PC-3 (cell line): ENCODE measurements around the gene CACNG5. TPM values are rescaled to one million over a fixed set of nuclear protein-coding genes. Genes with fewer than 3 reads are reported as not detected.

ENCODE experiments used
- ATAC-seq: fragments of 200-7000 bp; cut with Tn5 transposase; 2 replicates; pipeline ENCODE4 v1.9.1; 2020; ENCODE audit warnings: mild to moderate bottlenecking, moderate library complexity
- BruUV-seq: library from RNA; stranded (reverse); fragments of 400-500 nt; replicated peaks from 2 replicates; lab custom pipeline; 2021; lab: Mats Ljungman, UMichigan
- CTCF ChIA-PET: fragments of 300-600 bp; sonication (Branson Sonifier 250); formaldehyde crosslinking; loops from one replicate; lab custom pipeline; 2022; ENCODE audit warnings: antibody characterized with exemption; lab: Charles Lee
- POLR2A ChIA-PET: fragments of 300-600 bp; sonication (Branson Sonifier 250); formaldehyde crosslinking; loops from one replicate; lab custom pipeline; 2022; ENCODE audit warnings: antibody characterized with exemption; ENCODE audit not compliant: unreplicated experiment; lab: Charles Lee
- DNase-seq: peaks from one replicate; pipeline ENCODE4 v3.0.0-alpha.2; 2015
- H2AFZ ChIP-seq: fragments of 300-600 bp; sonication (generic); 2 replicates; pipeline ENCODE4 v1.6.0; 2016; ENCODE audit warnings: antibody characterized with exemption, low read length
- H3F3A ChIP-seq: fragments of 300-600 bp; sonication (generic); one replicate; pipeline ENCODE4 v1.6.0; 2017; ENCODE audit warnings: antibody characterized with exemption, low read length, control low read depth, mild to moderate bottlenecking; ENCODE audit not compliant: unreplicated experiment
- H3K27ac ChIP-seq: fragments of 300-600 bp; sonication (generic); 2 replicates; pipeline ENCODE4 v1.5.1; 2016; ENCODE audit warnings: mild to moderate bottlenecking, low read length
- H3K27me3 ChIP-seq: fragments of 300-600 bp; sonication (generic); 2 replicates; pipeline ENCODE4 v1.6.1; 2016; ENCODE audit warnings: low read length, mixed read lengths
- H3K36me3 ChIP-seq: fragments of 300-600 bp; sonication (generic); 2 replicates; pipeline ENCODE4 v1.6.1; 2016; ENCODE audit warnings: low read depth, mixed run types, low read length, mixed read lengths
- H3K4me1 ChIP-seq: fragments of 300-600 bp; sonication (generic); 2 replicates; pipeline ENCODE4 v1.5.1; 2016; ENCODE audit warnings: low read length; ENCODE audit not compliant: insufficient read depth
- H3K4me2 ChIP-seq: fragments of 300-600 bp; sonication (generic); 2 replicates; pipeline ENCODE4 v1.6.0; 2016; ENCODE audit warnings: low read length
- H3K4me3 ChIP-seq: fragments of 300-600 bp; sonication (generic); 2 replicates; pipeline ENCODE4 v1.5.1; 2016; ENCODE audit warnings: mild to moderate bottlenecking, low read length, mixed read lengths
- H3K79me2 ChIP-seq: fragments of 300-600 bp; sonication (generic); 2 replicates; pipeline ENCODE4 v1.6.1; 2017; ENCODE audit warnings: low read length, mixed read lengths
- H3K9ac ChIP-seq: fragments of 300-600 bp; sonication (generic); 2 replicates; pipeline ENCODE4 v1.6.0; 2016; ENCODE audit warnings: mild to moderate bottlenecking, low read length
- H3K9me2 ChIP-seq: fragments of 300-600 bp; sonication (generic); replicated peaks from 2 replicates; pipeline ENCODE4 v1.6.1; 2016; ENCODE audit warnings: mixed run types, low read length, mixed read lengths
- H3K9me3 ChIP-seq: fragments of 300-600 bp; sonication (generic); 2 replicates; pipeline ENCODE4 v1.6.1; 2016; ENCODE audit warnings: low read length, mixed read lengths
- H4K20me1 ChIP-seq: fragments of 300-600 bp; sonication (generic); 2 replicates; pipeline ENCODE4 v1.6.1; 2016; ENCODE audit warnings: low read length, mixed read lengths
- EZH2 ChIP-seq: fragments of 300-600 bp; sonication (generic); IDR thresholded peaks from one replicate; pipeline ENCODE4 v1.6.1; 2017; ENCODE audit warnings: antibody characterized with exemption, mild to moderate bottlenecking, low read length; ENCODE audit not compliant: unreplicated experiment
- EZH2phosphoT487 ChIP-seq: fragments of 300-600 bp; sonication (generic); IDR thresholded peaks from 2 replicates; pipeline ENCODE4 v1.6.1; 2018; ENCODE audit warnings: mild to moderate bottlenecking, antibody characterized with exemption, low read length, borderline replicate concordance
- intact Hi-C: fragments of 100-400 bp; cut with micrococcal nuclease; formaldehyde crosslinking; loops from 2 replicates; pipeline ENCODE4 v1.9.0; 2023
- total RNA-seq: library from RNA; depleted of rRNA; stranded (reverse); fragments of >200 nt; gene quantifications from 2 replicates; pipeline ENCODE4 v1.2.3, GENCODE V29; 2014
- TF ChIP-seq, protein P1 (sequence below): fragments of 300-600 bp; sonication (generic); conservative IDR thresholded peaks from 2 replicates; pipeline ENCODE4 v1.5.1; 2017; ENCODE audit warnings: antibody characterized with exemption, low read depth, mild to moderate bottlenecking, low read length

The CACNG5 gene
- total RNA-seq, 1 experiment from 2014 or later = not detected

DNA sequence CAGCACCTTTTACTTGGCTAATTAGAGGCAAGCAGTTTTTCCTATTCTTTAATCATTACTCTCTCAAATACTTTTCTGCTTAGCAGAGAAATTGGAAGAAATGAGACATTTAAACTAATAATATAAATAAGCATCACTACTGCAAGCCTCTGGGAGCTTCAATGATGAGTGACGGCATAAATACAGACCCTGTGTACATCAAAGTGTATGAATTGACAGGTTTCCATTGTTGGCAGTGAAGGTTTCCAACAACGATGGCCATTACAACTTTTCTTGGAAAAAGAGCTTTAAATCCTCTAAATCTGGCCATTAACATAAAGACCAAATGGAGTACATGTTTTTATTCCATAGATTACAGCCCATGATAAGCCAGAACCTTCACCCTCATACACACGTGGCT, 39.4 kb upstream of the CACNG5 start:
- H3K27me3 ChIP-seq = no peaks in the 10 kb centered on the region
- no peaks in the 10 kb centered on the region for H3F3A ChIP-seq
- no peak overlapping the region for H3K4me3 ChIP-seq
- no peaks in the 10 kb centered on the region for H3K79me2 ChIP-seq
- H3K9me3 ChIP-seq = no peaks in the 10 kb centered on the region
- ATAC-seq (no peak), DNase-seq (no peak)
- peaks cover 6% of the 10 kb centered on the region; the same call in 1 of the 2 replicates for H3K36me3 ChIP-seq
- H2AFZ ChIP-seq = no peak overlapping the region
- H3K9me2 ChIP-seq = no peaks in the 10 kb centered on the region
- H3K4me2 ChIP-seq = no peak overlapping the region
- no peaks in the 10 kb centered on the region for H4K20me1 ChIP-seq
- no peak overlapping the region for H3K27ac ChIP-seq
- no TSS peak for BruUV-seq
- no peaks in the 10 kb centered on the region for H3K4me1 ChIP-seq
- intact Hi-C loops = no loop called here
- CTCF ChIA-PET = no interaction called here
- H3K9ac ChIP-seq = no peak overlapping the region
- TF ChIP-seq EZH2phosphoT487 (no peak), EZH2 (no peak)
- TF ChIP-seq, protein P1, sequence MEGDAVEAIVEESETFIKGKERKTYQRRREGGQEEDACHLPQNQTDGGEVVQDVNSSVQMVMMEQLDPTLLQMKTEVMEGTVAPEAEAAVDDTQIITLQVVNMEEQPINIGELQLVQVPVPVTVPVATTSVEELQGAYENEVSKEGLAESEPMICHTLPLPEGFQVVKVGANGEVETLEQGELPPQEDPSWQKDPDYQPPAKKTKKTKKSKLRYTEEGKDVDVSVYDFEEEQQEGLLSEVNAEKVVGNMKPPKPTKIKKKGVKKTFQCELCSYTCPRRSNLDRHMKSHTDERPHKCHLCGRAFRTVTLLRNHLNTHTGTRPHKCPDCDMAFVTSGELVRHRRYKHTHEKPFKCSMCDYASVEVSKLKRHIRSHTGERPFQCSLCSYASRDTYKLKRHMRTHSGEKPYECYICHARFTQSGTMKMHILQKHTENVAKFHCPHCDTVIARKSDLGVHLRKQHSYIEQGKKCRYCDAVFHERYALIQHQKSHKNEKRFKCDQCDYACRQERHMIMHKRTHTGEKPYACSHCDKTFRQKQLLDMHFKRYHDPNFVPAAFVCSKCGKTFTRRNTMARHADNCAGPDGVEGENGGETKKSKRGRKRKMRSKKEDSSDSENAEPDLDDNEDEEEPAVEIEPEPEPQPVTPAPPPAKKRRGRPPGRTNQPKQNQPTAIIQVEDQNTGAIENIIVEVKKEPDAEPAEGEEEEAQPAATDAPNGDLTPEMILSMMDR = no peak
- POLR2A ChIA-PET = no interaction called here

DNA sequence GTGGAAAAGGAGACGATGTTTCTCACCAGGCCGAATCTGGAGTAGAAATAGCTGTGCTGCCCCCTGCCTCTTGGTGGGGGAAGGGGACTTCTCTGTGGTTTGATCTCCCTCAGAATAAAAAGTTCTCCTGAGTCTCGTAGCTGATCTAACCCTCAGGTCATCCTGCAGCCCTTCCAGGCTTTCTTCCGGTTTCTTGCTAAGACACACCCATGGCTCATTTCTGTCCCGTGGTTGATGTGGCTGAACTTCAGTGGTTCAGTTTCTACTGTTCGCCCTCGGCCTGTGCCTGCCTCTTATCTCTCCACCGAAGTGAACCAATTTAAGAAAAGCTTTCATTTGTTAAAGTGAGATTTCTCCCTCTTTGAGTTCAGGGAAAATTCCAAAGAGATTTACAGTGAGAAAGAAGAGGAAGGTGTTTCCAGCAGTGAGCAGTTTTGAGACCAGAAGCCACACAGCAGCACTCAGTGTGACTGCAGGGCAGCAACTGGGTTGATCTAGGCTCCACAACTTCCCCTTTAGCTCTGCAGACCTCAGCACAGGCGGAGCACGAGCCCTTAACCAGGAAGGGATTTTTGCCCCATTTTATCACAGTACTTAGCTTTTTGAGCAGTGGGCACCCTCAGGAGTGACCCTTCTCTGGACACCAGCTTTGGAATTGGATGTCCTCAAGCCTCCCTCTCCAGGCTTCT, 34.9 kb upstream of the CACNG5 start:
- Histone ChIP-seq H3K4me2 (no peak overlapping the region), H3K27me3 (no peaks in the 10 kb centered on the region), H3K4me3 (no peak overlapping the region), H3F3A (no peaks in the 10 kb centered on the region), H2AFZ (no peak overlapping the region), H3K36me3 (peaks cover 6% of the 10 kb centered on the region; the same call in 1 of the 2 replicates), H3K4me1 (no peaks in the 10 kb centered on the region), H3K9me2 (no peaks in the 10 kb centered on the region), H3K9me3 (no peaks in the 10 kb centered on the region), H3K27ac (no peak overlapping the region), H3K79me2 (no peaks in the 10 kb centered on the region), H4K20me1 (no peaks in the 10 kb centered on the region), H3K9ac (no peak overlapping the region)
- ChIA-PET POLR2A (no interaction called here), CTCF (no interaction called here)
- no TSS peak for BruUV-seq
- intact Hi-C loops = no loop called here
- DNase-seq = no peak
- TF ChIP-seq EZH2phosphoT487 (no peak), EZH2 (no peak)
- TF ChIP-seq, protein P1 = no peak
- no peak for ATAC-seq

DNA sequence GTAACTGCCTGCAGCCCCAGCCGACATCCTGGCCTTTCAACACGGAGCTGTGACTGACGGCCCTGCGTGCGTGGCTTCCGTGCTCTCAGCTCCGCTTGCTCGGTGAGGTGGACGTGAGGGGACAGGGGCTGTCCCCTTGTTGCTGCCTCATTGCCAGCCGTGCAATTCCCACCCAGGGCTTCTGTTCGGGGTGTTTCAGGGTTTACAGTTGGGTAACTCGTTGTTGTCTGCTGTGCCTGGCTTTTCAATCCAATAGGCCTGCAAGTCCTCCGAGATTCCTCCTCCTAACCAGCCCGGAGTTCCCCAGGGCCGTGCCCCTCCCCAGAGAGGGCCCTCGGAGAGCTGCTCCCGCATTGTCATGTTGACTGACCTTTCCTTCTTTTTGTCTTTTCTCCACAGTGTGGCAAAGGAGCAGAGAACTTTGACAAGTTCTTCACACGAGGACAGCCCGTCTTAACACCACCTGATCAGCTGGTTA, 31.4 kb upstream of the CACNG5 start:
- CTCF ChIA-PET = no interaction called here
- no peak overlapping the region for H2AFZ ChIP-seq

More for the DNA sequence above, 31.4 kb upstream of the CACNG5 start:
- DNase-seq (no peak), ATAC-seq (no peak)
- no peaks in the 10 kb centered on the region for H3K79me2 ChIP-seq
- no peak overlapping the region for H3K9ac ChIP-seq
- intact Hi-C loops = no loop called here
- POLR2A ChIA-PET = no interaction called here
- no peak overlapping the region for H3K4me3 ChIP-seq
- no peak overlapping the region for H3K27ac ChIP-seq
- H3K9me3 ChIP-seq = no peaks in the 10 kb centered on the region
- H3K4me2 ChIP-seq = no peak overlapping the region
- no peaks in the 10 kb centered on the region for H3K36me3 ChIP-seq
- H3K9me2 ChIP-seq = no peaks in the 10 kb centered on the region
- H3F3A ChIP-seq = no peaks in the 10 kb centered on the region
- H3K27me3 ChIP-seq = no peaks in the 10 kb centered on the region
- BruUV-seq = no TSS peak
- H3K4me1 ChIP-seq = no peaks in the 10 kb centered on the region
- no peaks in the 10 kb centered on the region for H4K20me1 ChIP-seq
- TF ChIP-seq EZH2phosphoT487 = no peak
- TF ChIP-seq EZH2 = no peak
- TF ChIP-seq, protein P1 = no peak
